GM18520 (cell line): Measurements from ENCODE around the gene SMIM7.

Source experiments
- ATAC-seq: cut with Tn5 transposase; IDR thresholded peaks from one replicate; pipeline ENCODE4 v1.9.1; 2021; ENCODE audit not compliant: unreplicated experiment

The SMIM7 gene

GRCh38 chr19:16598848-16599247 is 61.1 kb downstream of the SMIM7 start:
- ATAC-seq, result no peak

GRCh38 chr19:16596399-16596798 is 63.5 kb downstream of the SMIM7 start:
- no peak for ATAC-seq
